H1 (cell line): ENCODE measurements around the gene S100A4.
"Not testable (repeated sequence)": the region's sequence is repeated elsewhere in the genome, so short reads cannot be mapped to it uniquely, and the experiment has no call there.

Experiments
- SIX5 ChIP-seq: IDR thresholded peaks from 2 replicates; pipeline ENCODE4 v1.6.1; 2011; ENCODE audit warnings: mild to moderate bottlenecking, low read depth, low read length
- TF ChIP-seq, protein P1 (sequence below), 3 experiments: IDR thresholded peaks; 1 replicate in 2 of 3; 2 replicates in 1 of 3; pipeline versions ENCODE4 v1.5.1 to v1.6.1; 2011; ENCODE audit warnings: low read length in 3 of 3, mild to moderate bottlenecking in 3 of 3, inconsistent platforms in 2 of 3, low read depth in 1 of 3, moderate library complexity in 1 of 3; ENCODE audit not compliant: insufficient read depth in 1 of 3; ENCODE audit errors: control extremely low read depth in 1 of 3

DNA sequence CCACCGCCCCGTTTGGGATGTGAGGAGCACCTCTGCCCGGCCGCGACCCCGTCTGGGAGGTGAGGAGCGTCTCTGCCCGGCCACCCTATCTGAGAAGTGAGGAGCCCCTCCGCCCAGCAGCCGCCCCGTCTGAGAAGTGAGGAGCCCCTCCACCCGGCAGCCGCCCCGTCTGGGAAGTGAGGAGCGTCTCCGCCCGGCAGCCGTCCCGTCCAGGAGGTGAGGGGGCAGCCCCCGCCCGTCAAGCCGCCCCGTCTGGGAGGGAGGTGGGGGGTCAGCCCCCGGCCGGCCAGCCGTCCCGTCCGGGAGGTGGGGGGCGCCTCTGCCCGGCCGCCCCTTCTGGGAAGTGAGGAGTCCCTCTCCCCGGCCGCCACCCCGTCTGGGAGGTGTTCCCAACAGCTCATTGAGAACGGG, 29.5 kb upstream of the S100A4 start:
- not testable (repeated sequence) for TF ChIP-seq SIX5
- TF ChIP-seq, protein P1, sequence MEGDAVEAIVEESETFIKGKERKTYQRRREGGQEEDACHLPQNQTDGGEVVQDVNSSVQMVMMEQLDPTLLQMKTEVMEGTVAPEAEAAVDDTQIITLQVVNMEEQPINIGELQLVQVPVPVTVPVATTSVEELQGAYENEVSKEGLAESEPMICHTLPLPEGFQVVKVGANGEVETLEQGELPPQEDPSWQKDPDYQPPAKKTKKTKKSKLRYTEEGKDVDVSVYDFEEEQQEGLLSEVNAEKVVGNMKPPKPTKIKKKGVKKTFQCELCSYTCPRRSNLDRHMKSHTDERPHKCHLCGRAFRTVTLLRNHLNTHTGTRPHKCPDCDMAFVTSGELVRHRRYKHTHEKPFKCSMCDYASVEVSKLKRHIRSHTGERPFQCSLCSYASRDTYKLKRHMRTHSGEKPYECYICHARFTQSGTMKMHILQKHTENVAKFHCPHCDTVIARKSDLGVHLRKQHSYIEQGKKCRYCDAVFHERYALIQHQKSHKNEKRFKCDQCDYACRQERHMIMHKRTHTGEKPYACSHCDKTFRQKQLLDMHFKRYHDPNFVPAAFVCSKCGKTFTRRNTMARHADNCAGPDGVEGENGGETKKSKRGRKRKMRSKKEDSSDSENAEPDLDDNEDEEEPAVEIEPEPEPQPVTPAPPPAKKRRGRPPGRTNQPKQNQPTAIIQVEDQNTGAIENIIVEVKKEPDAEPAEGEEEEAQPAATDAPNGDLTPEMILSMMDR (IDR thresholded peaks at IDR 0.05; ENCODE audit: control extremely low read depth in 1 of 3, insufficient read depth in 1 of 3, low read depth in 1 of 3, low read length in 3 of 3), result not testable (repeated sequence)
